22Rv1 (cell line): ENCODE measurements around the gene ZBTB7A.

ENCODE experiments used
- ZFX ChIP-seq: fragments of 450-650 bp; IDR thresholded peaks from 2 replicates; pipeline ENCODE4 v1.6.1; 2017; ENCODE audit warnings: antibody characterized with exemption, borderline replicate concordance
- TF ChIP-seq, protein P1 (sequence below): fragments of 450-650 bp; IDR thresholded peaks from 2 replicates; pipeline ENCODE4 v1.5.1; 2017; ENCODE audit warnings: mild to moderate bottlenecking

GRCh38 chr19:4109626-4109945 is 42.9 kb upstream of the ZBTB7A start:
- TF ChIP-seq, protein P1, sequence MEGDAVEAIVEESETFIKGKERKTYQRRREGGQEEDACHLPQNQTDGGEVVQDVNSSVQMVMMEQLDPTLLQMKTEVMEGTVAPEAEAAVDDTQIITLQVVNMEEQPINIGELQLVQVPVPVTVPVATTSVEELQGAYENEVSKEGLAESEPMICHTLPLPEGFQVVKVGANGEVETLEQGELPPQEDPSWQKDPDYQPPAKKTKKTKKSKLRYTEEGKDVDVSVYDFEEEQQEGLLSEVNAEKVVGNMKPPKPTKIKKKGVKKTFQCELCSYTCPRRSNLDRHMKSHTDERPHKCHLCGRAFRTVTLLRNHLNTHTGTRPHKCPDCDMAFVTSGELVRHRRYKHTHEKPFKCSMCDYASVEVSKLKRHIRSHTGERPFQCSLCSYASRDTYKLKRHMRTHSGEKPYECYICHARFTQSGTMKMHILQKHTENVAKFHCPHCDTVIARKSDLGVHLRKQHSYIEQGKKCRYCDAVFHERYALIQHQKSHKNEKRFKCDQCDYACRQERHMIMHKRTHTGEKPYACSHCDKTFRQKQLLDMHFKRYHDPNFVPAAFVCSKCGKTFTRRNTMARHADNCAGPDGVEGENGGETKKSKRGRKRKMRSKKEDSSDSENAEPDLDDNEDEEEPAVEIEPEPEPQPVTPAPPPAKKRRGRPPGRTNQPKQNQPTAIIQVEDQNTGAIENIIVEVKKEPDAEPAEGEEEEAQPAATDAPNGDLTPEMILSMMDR: no peak
- TF ChIP-seq ZFX: no peak
